Loucy (cell line): ENCODE measurements around the gene CTDSPL.

ENCODE experiments used
- EZH2phosphoT487 ChIP-seq: fragments of 200-600 bp; IDR thresholded peaks from 2 replicates; pipeline ENCODE4 v1.6.1; 2018; ENCODE audit warnings: antibody characterized with exemption, mild to moderate bottlenecking, moderate library complexity, borderline replicate concordance
- TF ChIP-seq, protein P1 (sequence below): fragments of 200-600 bp; sonication (generic); conservative IDR thresholded peaks from 2 replicates; pipeline ENCODE4 v1.5.1; 2014; ENCODE audit warnings: mild to moderate bottlenecking, antibody characterized with exemption, low read length

DNA sequence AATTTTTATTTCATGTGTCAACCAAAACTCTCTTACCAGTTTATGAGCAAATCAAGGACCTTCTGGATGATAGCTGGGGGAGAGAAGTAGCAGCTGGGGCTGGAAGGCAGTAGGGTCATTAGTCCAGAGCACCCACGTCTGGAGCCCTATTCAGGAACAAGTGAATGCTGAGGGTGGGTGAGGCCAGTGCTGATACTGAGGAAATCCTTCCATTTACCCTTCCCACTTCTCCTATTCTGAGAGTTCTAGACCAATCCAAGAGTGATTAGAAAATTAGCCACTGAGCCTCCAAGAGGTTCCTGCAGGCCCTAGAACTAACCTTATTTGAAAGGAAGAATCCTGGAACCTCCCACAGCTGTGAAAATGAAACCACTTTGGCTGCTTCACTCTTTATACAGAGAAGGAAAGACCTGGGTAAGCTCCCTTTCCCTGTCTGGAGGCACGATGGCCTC, 82.7 kb downstream of the CTDSPL start:
- TF ChIP-seq EZH2phosphoT487 = no peak
- TF ChIP-seq, protein P1, sequence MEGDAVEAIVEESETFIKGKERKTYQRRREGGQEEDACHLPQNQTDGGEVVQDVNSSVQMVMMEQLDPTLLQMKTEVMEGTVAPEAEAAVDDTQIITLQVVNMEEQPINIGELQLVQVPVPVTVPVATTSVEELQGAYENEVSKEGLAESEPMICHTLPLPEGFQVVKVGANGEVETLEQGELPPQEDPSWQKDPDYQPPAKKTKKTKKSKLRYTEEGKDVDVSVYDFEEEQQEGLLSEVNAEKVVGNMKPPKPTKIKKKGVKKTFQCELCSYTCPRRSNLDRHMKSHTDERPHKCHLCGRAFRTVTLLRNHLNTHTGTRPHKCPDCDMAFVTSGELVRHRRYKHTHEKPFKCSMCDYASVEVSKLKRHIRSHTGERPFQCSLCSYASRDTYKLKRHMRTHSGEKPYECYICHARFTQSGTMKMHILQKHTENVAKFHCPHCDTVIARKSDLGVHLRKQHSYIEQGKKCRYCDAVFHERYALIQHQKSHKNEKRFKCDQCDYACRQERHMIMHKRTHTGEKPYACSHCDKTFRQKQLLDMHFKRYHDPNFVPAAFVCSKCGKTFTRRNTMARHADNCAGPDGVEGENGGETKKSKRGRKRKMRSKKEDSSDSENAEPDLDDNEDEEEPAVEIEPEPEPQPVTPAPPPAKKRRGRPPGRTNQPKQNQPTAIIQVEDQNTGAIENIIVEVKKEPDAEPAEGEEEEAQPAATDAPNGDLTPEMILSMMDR = no peak
